Measurements from ENCODE around the gene METTL24.

METTL24 gene

GRCh38 chr6:110332281-110332680 lies 25.9 kb downstream of the METTL24 start:
- DNase-seq: no peak

GRCh38 chr6:110331816-110332215 lies 26.3 kb downstream of the METTL24 start:
- DNase-seq: no peak

- no peak for DNase-seq
Measured at GRCh38 chr6:110331390-110331789, 26.8 kb downstream of the METTL24 start.

- no peak for DNase-seq
Measured at GRCh38 chr6:110329714-110330436, 28.3 kb downstream of the METTL24 start.

GRCh38 chr6:110329348-110329713 lies 28.8 kb downstream of the METTL24 start:
- no peak for DNase-seq

GRCh38 chr6:110328259-110328658 lies 29.9 kb downstream of the METTL24 start:
- no peak for DNase-seq

- DNase-seq: no peak
Measured at GRCh38 chr6:110327391-110327790, 30.8 kb downstream of the METTL24 start.

GRCh38 chr6:110326609-110327008 lies 31.5 kb downstream of the METTL24 start:
- no peak for DNase-seq

- DNase-seq: no peak
Measured at GRCh38 chr6:110326057-110326456, 32.1 kb downstream of the METTL24 start.

GRCh38 chr6:110325197-110325596 lies 33.0 kb downstream of the METTL24 start:
- no peak for DNase-seq

GRCh38 chr6:110324548-110324947 lies 33.6 kb downstream of the METTL24 start:
- DNase-seq: no peak

GRCh38 chr6:110323258-110323657 lies 34.9 kb downstream of the METTL24 start:
- no peak for DNase-seq

GRCh38 chr6:110322874-110323242 lies 35.3 kb downstream of the METTL24 start:
- peak; percentile 9 to 47 for DNase-seq

- DNase-seq: peak in 1 of 2 donors; percentile 47
Measured at GRCh38 chr6:110322151-110322873, 35.8 kb downstream of the METTL24 start.

GRCh38 chr6:110320307-110320706 lies 37.8 kb downstream of the METTL24 start:
- DNase-seq: no peak

- DNase-seq: no peak
Measured at GRCh38 chr6:110319843-110320242, 38.3 kb downstream of the METTL24 start.

- no peak for DNase-seq
Measured at GRCh38 chr6:110319381-110319780, 38.8 kb downstream of the METTL24 start.

- no peak for DNase-seq
Measured at GRCh38 chr6:110318971-110319370, 39.2 kb downstream of the METTL24 start.

GRCh38 chr6:110317646-110318045 lies 40.5 kb downstream of the METTL24 start:
- DNase-seq: no peak

- no peak for DNase-seq
Measured at GRCh38 chr6:110317189-110317588, 41.0 kb downstream of the METTL24 start.

GRCh38 chr6:110315869-110316398 lies 42.2 kb downstream of the METTL24 start:
- DNase-seq: no peak

- DNase-seq: no peak
Measured at GRCh38 chr6:110315207-110315868, 42.8 kb downstream of the METTL24 start.

- DNase-seq: no peak
Measured at GRCh38 chr6:110310861-110311446, 47.2 kb downstream of the METTL24 start.

Data from bone marrow (tissue), 2 donors.